GM18520 (cell line): ENCODE results near the gene GPC5.
"Not testable (repeated sequence)": the region's sequence is repeated elsewhere in the genome, so short reads cannot be mapped to it uniquely, and the experiment has no call there.

Experiments
- ATAC-seq: cut with Tn5 transposase; IDR thresholded peaks from one replicate; pipeline ENCODE4 v1.9.1; 2021; ENCODE audit not compliant: unreplicated experiment

The GPC5 gene

GRCh38 chr13:91368676-91369440, 29.6 kb upstream of the GPC5 start:
- ATAC-seq = peak; percentile 11

DNA sequence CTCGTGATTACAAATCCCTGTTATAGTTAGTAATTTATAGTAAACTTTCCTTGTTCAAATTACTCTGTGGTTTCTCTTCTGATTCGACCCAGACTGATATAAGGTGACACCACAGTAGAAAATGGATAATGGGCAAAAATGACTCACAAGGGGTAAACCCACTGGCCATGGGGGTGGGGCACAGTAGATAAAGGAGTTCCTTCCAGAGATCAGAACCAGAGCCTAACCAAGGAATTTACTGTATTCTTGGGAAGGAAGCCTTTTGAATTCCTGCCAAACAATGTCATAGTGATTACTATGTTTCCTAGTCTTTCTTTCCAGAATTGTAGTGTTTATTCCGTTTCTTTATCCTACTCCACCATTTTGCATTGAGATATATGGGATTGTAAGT, 29.0 kb upstream of the GPC5 start:
- ATAC-seq = peak; percentile 36

DNA sequence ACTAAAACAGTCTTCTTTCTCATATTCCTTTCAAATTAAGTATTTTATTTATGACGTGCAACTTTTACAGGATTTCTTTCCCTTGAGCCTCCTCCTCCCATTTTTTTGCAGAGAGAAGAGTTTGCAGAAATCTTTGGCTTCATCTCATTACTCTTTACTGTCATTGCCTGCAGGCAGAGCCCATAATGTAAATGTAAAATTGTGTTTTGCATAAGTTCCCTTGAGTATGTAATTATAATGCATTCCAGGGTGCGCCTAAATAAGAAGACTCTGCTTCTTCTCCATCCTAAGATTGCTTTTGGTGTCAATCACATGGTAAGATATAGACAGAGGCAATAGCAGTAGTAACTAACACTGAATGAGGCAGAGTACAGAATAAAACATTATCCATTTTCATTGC, 27.9 kb upstream of the GPC5 start:
- no peak for ATAC-seq

GRCh38 chr13:91372911-91373310, 25.5 kb upstream of the GPC5 start:
- ATAC-seq = no peak

DNA sequence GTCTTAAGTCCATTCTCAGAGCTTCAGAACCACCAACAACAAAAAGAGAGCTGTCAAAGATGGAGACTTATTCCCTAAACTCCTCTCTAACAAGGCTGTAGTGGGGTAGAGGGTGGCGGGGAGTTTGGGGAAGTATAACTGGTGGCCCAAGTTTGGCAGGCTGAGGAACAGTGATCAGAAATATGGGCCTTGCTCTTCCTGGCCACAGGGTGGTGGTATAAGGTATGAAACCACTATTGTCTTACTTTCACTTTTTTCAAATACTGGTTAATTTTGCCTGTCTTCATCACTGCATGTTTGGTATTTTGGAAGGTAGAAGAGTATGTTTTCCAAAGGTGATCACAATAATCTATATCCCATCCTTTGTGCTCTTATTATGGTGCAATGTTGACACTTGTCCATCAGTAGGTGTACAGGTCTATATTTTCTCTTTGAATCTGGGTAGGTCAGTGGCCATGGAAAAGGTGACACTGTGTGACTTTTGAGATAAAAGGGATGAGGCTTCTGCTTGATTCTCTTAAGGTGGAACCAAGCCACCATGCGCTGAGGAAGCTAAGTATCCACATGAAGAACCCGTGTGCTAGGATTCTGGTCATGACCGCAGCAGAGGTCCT, 23.2 kb upstream of the GPC5 start:
- ATAC-seq = peak; percentile 77

DNA sequence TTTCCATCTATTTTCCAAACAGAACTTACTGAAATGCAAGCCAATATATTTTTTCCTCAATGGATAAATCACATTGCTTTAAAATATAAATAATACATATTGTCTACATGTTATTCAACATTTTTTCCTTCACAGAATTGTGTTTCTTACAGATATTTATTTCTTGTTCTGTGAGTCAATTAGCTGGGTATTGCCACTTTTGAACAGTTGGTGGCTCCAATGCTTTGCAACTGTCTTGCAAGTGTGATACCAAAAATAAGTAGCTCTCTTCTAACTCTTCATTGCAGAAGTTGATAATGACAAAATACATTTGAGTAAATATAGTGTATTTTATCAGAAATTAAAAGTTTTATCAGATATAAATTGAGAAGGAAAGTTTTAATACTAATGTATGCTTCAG, 17.1 kb upstream of the GPC5 start:
- no peak for ATAC-seq

DNA sequence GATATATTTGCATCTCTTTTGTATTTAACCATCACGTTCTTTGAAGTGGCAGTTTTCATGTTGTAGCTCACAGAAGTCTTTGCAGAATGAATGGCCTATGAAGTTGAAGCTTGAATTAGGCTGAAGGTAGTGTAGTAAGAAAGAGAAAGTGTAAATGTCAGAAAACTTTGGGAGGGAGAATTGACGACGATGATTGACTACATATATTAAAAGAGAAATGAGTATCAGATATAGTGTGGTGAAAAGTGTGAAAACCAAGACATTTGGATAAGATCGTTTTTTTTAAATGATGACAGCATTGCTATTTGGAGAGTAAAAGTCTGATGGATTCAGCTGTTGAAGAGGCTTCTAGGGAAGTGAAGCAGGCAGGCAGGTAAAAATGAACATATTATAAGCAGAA, 14.6 kb upstream of the GPC5 start:
- ATAC-seq = peak; percentile 52

DNA sequence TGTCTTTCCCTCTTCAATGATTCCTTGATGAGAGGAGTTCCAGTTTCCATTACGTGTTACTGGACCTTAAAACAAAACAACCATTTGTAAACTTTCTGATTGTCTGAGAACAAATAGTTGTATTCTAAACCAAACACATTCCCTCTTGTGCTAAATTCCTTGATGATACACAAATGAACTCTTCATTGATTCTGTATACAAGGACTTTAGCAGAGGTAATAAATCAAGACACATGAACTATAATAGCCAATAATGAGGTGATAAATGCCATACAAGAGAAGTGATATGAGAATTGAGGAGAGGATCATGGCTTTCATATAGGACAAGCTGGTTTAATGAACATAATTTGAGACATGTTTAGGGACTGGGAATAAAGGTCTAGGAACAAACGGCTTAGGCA, 13.5 kb upstream of the GPC5 start:
- ATAC-seq = no peak

- ATAC-seq = no peak
Measured at GRCh38 chr13:91389186-91389585, 9.2 kb upstream of the GPC5 start.

GRCh38 chr13:91397595-91397994, 826 bp upstream of the GPC5 start:
- ATAC-seq = no peak

DNA sequence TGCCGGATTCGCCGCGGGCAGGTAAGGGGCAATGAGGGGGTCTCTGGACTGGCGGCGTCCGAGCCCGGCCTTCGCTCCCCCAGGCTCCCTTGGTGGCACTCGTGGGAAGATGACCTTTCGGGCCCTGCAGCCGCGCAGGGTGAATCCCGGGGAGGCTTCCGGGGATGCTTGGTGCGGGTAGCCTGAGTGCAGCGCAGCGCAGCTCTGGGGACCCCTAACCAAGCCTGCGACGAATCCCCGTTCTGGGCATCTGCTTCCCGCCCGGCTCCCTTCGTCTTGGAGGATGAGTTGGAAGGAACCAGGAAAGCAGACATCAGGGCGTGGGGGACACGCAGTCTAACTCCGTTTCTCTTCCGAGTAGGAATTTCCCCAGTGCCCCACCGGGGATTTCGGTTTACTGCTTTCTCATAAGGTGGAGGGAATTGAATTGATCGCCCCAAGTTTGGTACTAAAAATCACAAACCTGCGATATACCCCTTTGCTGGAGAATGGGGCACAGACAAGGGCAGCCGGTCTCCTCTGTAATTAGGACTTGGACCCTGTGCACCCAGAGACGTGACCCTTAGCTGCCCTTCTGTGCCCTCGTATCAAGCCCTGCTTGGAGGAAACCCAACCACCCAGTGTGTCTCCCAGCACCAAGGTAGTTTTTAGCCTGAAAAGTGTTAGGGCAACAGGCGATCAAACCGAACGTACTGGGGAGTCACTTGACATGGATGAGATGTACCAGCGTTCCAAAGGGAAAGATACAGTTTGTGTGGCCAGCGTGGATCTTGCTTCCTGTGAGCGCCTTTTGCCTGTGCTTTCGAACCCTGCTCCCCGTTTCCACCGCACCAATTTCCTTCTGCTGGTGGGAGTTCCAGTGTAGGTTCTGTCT, 1.0 kb downstream of the GPC5 start:
- ATAC-seq = no peak

GRCh38 chr13:91400063-91400399, 1.6 kb downstream of the GPC5 start:
- no peak for ATAC-seq

GRCh38 chr13:91400671-91401070, 2.2 kb downstream of the GPC5 start:
- no peak for ATAC-seq

GRCh38 chr13:91401920-91402319, 3.5 kb downstream of the GPC5 start:
- ATAC-seq = no peak

GRCh38 chr13:91405240-91405639, 6.8 kb downstream of the GPC5 start:
- ATAC-seq = peak; percentile 96

DNA sequence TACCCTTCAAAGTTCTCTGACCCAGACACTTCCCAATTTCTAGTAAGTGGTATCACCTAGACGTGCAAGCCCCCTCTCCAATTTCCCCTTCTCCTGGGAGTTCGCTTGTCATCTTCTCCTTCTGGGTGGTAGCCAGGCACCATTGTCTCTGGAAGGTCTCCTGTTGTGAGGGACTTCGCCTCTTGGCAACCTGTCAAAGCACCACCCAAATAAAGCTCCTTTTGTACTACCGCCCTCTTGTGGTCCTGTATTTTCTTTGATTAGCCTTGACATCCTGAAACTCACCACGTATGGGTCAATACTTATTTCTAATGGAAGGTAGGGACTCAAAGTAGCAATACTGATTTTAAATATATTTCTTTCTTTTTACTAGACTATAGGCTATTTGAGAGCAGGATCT, 8.2 kb downstream of the GPC5 start:
- no peak for ATAC-seq

- no peak for ATAC-seq
Measured at GRCh38 chr13:91408971-91409370, 10.6 kb downstream of the GPC5 start.

- ATAC-seq = not testable (repeated sequence)
Measured at GRCh38 chr13:91416579-91416978, 18.2 kb downstream of the GPC5 start.

DNA sequence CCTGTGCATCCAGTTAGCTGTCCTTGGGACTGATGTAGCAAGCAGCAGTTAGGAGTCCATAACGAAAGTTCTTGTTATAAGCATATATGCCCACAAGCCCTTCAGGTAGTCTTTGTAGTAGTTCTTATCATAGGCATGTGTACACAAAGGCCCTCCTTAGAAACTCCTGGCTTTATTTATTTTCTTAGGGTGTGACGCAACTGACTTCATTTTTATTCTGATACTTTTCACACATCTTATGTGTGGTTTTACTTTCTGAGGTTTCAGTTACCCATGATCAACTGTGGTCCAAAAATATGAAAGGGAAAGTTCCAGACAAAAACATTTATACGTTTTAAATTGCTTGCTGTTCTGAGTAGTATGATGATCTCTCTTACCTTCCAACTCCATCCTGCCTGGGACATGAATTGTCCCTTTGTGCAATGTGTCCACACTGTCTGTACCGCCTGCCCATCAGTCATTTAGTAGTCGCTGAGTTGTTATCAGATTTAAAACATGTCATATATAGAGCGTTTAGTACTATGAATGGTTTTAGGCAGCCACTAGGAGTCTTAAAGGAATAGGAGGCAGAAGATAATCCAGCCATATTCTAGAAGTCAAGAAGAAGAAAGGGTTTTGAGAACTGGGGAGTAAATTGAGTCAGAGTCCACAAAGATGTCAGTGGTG, 19.4 kb downstream of the GPC5 start:
- ATAC-seq = no peak

- no peak for ATAC-seq
Measured at GRCh38 chr13:91426913-91427312, 28.5 kb downstream of the GPC5 start.

DNA sequence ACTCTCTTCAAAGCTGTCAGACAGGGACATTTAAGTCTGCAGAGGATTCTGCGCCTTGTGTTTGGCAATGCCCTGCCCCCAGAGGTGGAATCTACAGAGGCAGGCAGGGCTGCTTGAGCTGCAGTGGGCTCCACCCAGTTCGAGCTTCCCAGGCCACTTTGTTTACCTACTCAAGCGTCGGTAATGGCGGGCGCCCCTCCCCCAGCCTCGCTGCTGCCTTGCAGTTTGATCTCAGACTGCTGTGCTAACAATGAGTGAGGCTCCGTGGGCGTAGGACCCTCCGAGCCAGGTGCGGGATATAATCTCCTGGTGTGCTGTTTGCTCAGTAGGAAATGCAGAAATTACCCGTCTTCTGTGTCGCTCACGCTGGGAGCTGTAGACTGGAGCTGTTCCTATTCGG, 40.3 kb downstream of the GPC5 start:
- ATAC-seq = not testable (repeated sequence)
